ENCODE data around the gene BCAS3. TPM values are rescaled to one million over a fixed set of nuclear protein-coding genes. Genes with fewer than 3 reads are reported as not detected.

Gene BCAS3
- total RNA-seq, 2 experiments from 2014 or later, result 6.8 to 7.1 TPM

- H3K4me3 Mint-ChIP-seq, result no peak overlapping the region
- peaks cover 2% of the 10 kb centered on the region for H3K36me3 Mint-ChIP-seq
- ChIA-PET CTCF (no interaction called here), POLR2A (no interaction called here)
- intact Hi-C loops (cut with micrococcal nuclease), result loop anchor here (1.0 kb wide), 1 partner anchor 152 kb away; no protein-coding TSS in a partner anchor
- peaks cover 6% of the 10 kb centered on the region for H3K4me1 Mint-ChIP-seq (ENCODE audit: low read depth)
- no peak overlapping the region for H3K27ac Mint-ChIP-seq
- no peaks in the 10 kb centered on the region for H3K9me3 Mint-ChIP-seq
- no peaks in the 10 kb centered on the region for H3K27me3 Mint-ChIP-seq
- DNase-seq, result no peak
Observed at GRCh38 chr17:61070649-61071048, 393.0 kb downstream of the BCAS3 start.

- H3K27me3 Mint-ChIP-seq, result no peaks in the 10 kb centered on the region
- peaks cover 8% of the 10 kb centered on the region for H3K36me3 Mint-ChIP-seq
- H3K27ac Mint-ChIP-seq, result no peak overlapping the region
Observed at GRCh38 chr17:61072648-61073047, 395.0 kb downstream of the BCAS3 start.

DNA sequence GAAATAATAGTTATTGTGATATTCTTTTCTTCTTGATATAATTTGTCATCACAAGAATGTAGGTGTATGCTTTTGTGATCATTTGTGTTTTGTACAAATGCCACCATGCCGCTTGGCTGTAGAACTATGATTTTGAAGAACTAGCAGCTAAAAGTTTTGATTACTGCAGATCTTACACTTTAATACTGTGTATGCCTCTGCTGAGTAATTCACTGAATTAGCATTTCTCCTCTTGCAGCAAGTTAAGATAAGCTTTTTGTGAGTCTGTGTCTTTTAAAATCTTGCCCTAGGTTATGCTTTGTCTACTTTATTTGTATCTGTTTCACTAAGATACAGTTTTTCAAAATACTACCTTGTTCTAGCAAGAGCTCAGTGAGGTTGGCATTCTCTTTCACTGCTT is 395.5 kb downstream of the BCAS3 start:
- peaks cover 8% of the 10 kb centered on the region for H3K36me3 Mint-ChIP-seq
- intact Hi-C loops (cut with micrococcal nuclease), result no loop called here
- H3K27me3 Mint-ChIP-seq, result no peaks in the 10 kb centered on the region
- CTCF ChIA-PET, result no interaction called here
- POLR2A ChIA-PET, result no interaction called here
- H3K9me3 Mint-ChIP-seq, result no peaks in the 10 kb centered on the region
- peaks cover 6% of the 10 kb centered on the region for H3K4me1 Mint-ChIP-seq (ENCODE audit: low read depth)
- H3K4me3 Mint-ChIP-seq, result no peak overlapping the region
- no peak overlapping the region for H3K27ac Mint-ChIP-seq
- no peak for DNase-seq

More at GRCh38 chr17:61072648-61073047, 395.0 kb downstream of the BCAS3 start:
- no peak for DNase-seq
- H3K4me1 Mint-ChIP-seq (ENCODE audit: low read depth), result peaks cover 6% of the 10 kb centered on the region
- no peaks in the 10 kb centered on the region for H3K9me3 Mint-ChIP-seq
- no peak overlapping the region for H3K4me3 Mint-ChIP-seq
- intact Hi-C loops (cut with micrococcal nuclease), result no loop called here
- POLR2A ChIA-PET, result no interaction called here
- CTCF ChIA-PET, result no interaction called here

GRCh38 chr17:61073799-61074513 is 396.3 kb downstream of the BCAS3 start:
- Mint-ChIP-seq H3K36me3 (peaks cover 7% of the 10 kb centered on the region), H3K4me1 (ENCODE audit: low read depth) (peaks cover 6% of the 10 kb centered on the region), H3K27me3 (no peaks in the 10 kb centered on the region), H3K4me3 (no peak overlapping the region), H3K9me3 (no peaks in the 10 kb centered on the region), H3K27ac (no peak overlapping the region)
- ChIA-PET POLR2A (no interaction called here), CTCF (no interaction called here)
- intact Hi-C loops (cut with micrococcal nuclease), result no loop called here
- no peak for DNase-seq

- no peak overlapping the region for H3K27ac Mint-ChIP-seq
- peaks cover 3% of the 10 kb centered on the region for H3K4me1 Mint-ChIP-seq (ENCODE audit: low read depth)
- H3K9me3 Mint-ChIP-seq, result no peaks in the 10 kb centered on the region
- no peak for DNase-seq
- no peak overlapping the region for H3K4me3 Mint-ChIP-seq
- H3K36me3 Mint-ChIP-seq, result peaks cover 8% of the 10 kb centered on the region
- POLR2A ChIA-PET, result no interaction called here
- intact Hi-C loops (cut with micrococcal nuclease), result no loop called here
- no peaks in the 10 kb centered on the region for H3K27me3 Mint-ChIP-seq
- CTCF ChIA-PET, result no interaction called here
Observed at GRCh38 chr17:61075988-61076387, 398.3 kb downstream of the BCAS3 start.

DNA sequence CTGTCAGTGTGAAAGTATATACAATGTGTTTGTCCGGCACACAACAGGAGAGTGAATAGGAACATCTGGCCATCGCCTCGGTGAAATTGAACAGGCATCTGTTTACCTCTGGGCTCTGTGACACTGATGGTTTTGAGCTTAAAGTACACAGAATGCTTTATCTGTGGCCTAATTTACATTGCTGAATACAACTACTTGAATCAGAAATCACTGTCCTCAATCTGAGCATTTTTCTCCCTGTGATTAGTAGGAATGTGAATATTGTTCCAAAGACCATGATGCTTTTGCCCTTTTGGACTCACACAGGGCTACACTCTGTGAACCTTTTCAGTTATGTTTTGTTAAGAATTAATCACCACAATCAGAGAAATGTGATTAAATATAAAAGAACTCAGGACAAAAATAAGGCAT is 399.0 kb downstream of the BCAS3 start:
- DNase-seq, result no peak
- H3K4me1 Mint-ChIP-seq (ENCODE audit: low read depth), result peaks cover 3% of the 10 kb centered on the region
- CTCF ChIA-PET, result no interaction called here
- no peak overlapping the region for H3K27ac Mint-ChIP-seq
- intact Hi-C loops (cut with micrococcal nuclease), result no loop called here
- H3K4me3 Mint-ChIP-seq, result no peak overlapping the region
- no peaks in the 10 kb centered on the region for H3K27me3 Mint-ChIP-seq
- POLR2A ChIA-PET, result no interaction called here
- H3K9me3 Mint-ChIP-seq, result no peaks in the 10 kb centered on the region
- peaks cover 8% of the 10 kb centered on the region for H3K36me3 Mint-ChIP-seq

GRCh38 chr17:61081959-61082358 is 404.3 kb downstream of the BCAS3 start:
- CTCF ChIA-PET, result no interaction called here
- DNase-seq, result no peak
- Mint-ChIP-seq H3K4me1 (ENCODE audit: low read depth) (no peaks in the 10 kb centered on the region), H3K27me3 (no peaks in the 10 kb centered on the region), H3K36me3 (peaks cover 2% of the 10 kb centered on the region), H3K27ac (no peak overlapping the region), H3K9me3 (no peaks in the 10 kb centered on the region), H3K4me3 (no peak overlapping the region)
- intact Hi-C loops (cut with micrococcal nuclease), result no loop called here
- POLR2A ChIA-PET, result no interaction called here

GRCh38 chr17:61084260-61084659 is 406.6 kb downstream of the BCAS3 start:
- Mint-ChIP-seq H3K9me3 (no peaks in the 10 kb centered on the region), H3K36me3 (peaks cover 4% of the 10 kb centered on the region), H3K4me1 (ENCODE audit: low read depth) (no peaks in the 10 kb centered on the region), H3K4me3 (no peak overlapping the region), H3K27me3 (no peaks in the 10 kb centered on the region), H3K27ac (no peak overlapping the region)
- ChIA-PET POLR2A (no interaction called here), CTCF (no interaction called here)
- intact Hi-C loops (cut with micrococcal nuclease), result no loop called here
- DNase-seq, result no peak

DNA sequence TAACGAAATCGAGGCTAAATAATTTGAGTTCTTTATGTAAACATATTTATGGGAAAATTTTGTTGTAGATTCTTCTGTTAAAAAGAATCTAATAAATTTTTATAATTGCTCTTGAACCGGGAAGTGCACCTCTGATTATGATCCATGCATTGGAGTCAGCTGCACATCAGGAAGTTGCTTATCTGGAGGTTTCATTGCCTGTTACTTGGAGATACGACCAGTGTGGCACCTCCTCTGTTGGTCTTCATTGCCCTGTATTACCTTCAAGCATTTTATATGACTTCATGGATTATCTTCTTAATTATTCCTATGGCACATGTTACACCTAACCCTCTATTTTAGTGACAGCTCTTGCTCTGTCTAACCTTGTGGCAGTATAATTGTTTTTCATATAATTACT is 409.4 kb downstream of the BCAS3 start:
- no peak for DNase-seq
- H3K36me3 Mint-ChIP-seq, result peaks cover 14% of the 10 kb centered on the region
- ChIA-PET CTCF (interaction anchor here (0.6 kb wide), 1 partner anchor 818 kb away, joined by 4 read pairs; no protein-coding TSS in a partner anchor), POLR2A (no interaction called here)
- intact Hi-C loops (cut with micrococcal nuclease), result no loop called here
- H3K4me3 Mint-ChIP-seq, result no peak overlapping the region
- no peak overlapping the region for H3K27ac Mint-ChIP-seq
- H3K4me1 Mint-ChIP-seq (ENCODE audit: low read depth), result no peaks in the 10 kb centered on the region
- no peaks in the 10 kb centered on the region for H3K27me3 Mint-ChIP-seq
- peaks cover 12% of the 10 kb centered on the region for H3K9me3 Mint-ChIP-seq

DNA sequence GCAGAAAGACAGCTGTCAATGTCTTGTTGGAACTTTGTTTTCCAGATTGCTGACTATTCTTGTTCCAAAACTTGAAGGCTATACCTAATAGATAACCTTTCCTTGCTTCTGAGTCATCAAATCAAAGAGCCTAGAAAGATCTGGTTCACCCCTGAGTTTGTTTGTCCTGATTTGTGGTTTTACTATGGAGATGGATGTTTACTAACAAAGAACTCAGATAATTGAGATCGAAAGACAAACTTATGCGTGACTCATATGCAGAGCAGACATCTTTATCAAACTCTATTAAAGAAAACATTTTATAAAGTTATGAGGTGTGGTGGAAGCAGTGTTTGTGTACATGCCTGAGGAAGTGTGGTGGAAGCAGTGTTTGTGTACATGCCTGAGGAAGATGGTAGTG is 410.9 kb downstream of the BCAS3 start:
- Mint-ChIP-seq H3K27ac (no peak overlapping the region), H3K27me3 (no peaks in the 10 kb centered on the region), H3K36me3 (peaks cover 20% of the 10 kb centered on the region), H3K4me3 (no peak overlapping the region), H3K9me3 (peaks cover 17% of the 10 kb centered on the region), H3K4me1 (ENCODE audit: low read depth) (no peaks in the 10 kb centered on the region)
- ChIA-PET CTCF (no interaction called here), POLR2A (no interaction called here)
- intact Hi-C loops (cut with micrococcal nuclease), result no loop called here
- DNase-seq, result no peak

GRCh38 chr17:61091096-61091495 is 413.4 kb downstream of the BCAS3 start:
- Mint-ChIP-seq H3K4me1 (ENCODE audit: low read depth) (no peaks in the 10 kb centered on the region), H3K9me3 (peaks cover 17% of the 10 kb centered on the region), H3K4me3 (no peak overlapping the region), H3K36me3 (peaks cover 20% of the 10 kb centered on the region), H3K27me3 (no peaks in the 10 kb centered on the region), H3K27ac (no peak overlapping the region)
- no peak for DNase-seq
- ChIA-PET CTCF (no interaction called here), POLR2A (no interaction called here)
- intact Hi-C loops (cut with micrococcal nuclease), result no loop called here

- Mint-ChIP-seq H3K4me3 (no peak overlapping the region), H3K36me3 (peaks cover 2% of the 10 kb centered on the region), H3K27me3 (no peaks in the 10 kb centered on the region), H3K27ac (no peak overlapping the region), H3K9me3 (no peaks in the 10 kb centered on the region), H3K4me1 (ENCODE audit: low read depth) (no peaks in the 10 kb centered on the region)
- no peak for DNase-seq
- POLR2A ChIA-PET, result no interaction called here
- intact Hi-C loops (cut with micrococcal nuclease), result no loop called here
- CTCF ChIA-PET, result no interaction called here
Observed at GRCh38 chr17:61097781-61098180, 420.1 kb downstream of the BCAS3 start.

GRCh38 chr17:61106354-61106753 is 428.7 kb downstream of the BCAS3 start:
- ChIA-PET CTCF (no interaction called here), POLR2A (no interaction called here)
- H3K27ac Mint-ChIP-seq, result no peak overlapping the region
- DNase-seq, result no peak
- H3K36me3 Mint-ChIP-seq, result no peaks in the 10 kb centered on the region
- no peak overlapping the region for H3K4me3 Mint-ChIP-seq
- H3K9me3 Mint-ChIP-seq, result no peaks in the 10 kb centered on the region
- intact Hi-C loops (cut with micrococcal nuclease), result no loop called here
- H3K27me3 Mint-ChIP-seq, result no peaks in the 10 kb centered on the region
- H3K4me1 Mint-ChIP-seq (ENCODE audit: low read depth), result no peaks in the 10 kb centered on the region
